NCI-H1417 (cell line): Measurements from ENCODE around the gene ZNF716.
"Not testable (repeated sequence)": the region's sequence is repeated elsewhere in the genome, so short reads cannot be mapped to it uniquely, and the experiment has no call there.

ENCODE experiments used
- DNase-seq, 3 experiments: peaks; one replicate each; lab custom pipeline; 2025; lab: John Stamatoyannopoulos, UW

The ZNF716 gene

GRCh38 chr7:57449904-57450303 lies at the start of gene ZNF716:
TSS of gene ZNF716 (plus strand) at chr7:57450177. CDS start at chr7:57450289, 112 bp downstream.
- no peak for DNase-seq

- DNase-seq = no peak
Observed at GRCh38 chr7:57400531-57401155, 49.3 kb upstream of the ZNF716 start.

GRCh38 chr7:57403051-57403450 lies 46.9 kb upstream of the ZNF716 start:
- not testable (repeated sequence) for DNase-seq

GRCh38 chr7:57403601-57404342 lies 46.2 kb upstream of the ZNF716 start:
- DNase-seq = peak in 1 of 3 experiments; percentile 17

- DNase-seq = peak in 1 of 3 experiments; percentile 7
Observed at GRCh38 chr7:57404343-57404966, 45.5 kb upstream of the ZNF716 start.

- DNase-seq = no peak
Observed at GRCh38 chr7:57404967-57405421, 45.0 kb upstream of the ZNF716 start.

- DNase-seq = no peak
Observed at GRCh38 chr7:57407125-57407524, 42.9 kb upstream of the ZNF716 start.

- no peak for DNase-seq
Observed at GRCh38 chr7:57412168-57412567, 37.8 kb upstream of the ZNF716 start.

- DNase-seq = no peak
Observed at GRCh38 chr7:57412618-57413017, 37.4 kb upstream of the ZNF716 start.

GRCh38 chr7:57413529-57414398 lies 36.2 kb upstream of the ZNF716 start:
- no peak for DNase-seq

GRCh38 chr7:57414415-57414814 lies 35.6 kb upstream of the ZNF716 start:
- DNase-seq = no peak

GRCh38 chr7:57414852-57415251 lies 35.1 kb upstream of the ZNF716 start:
- DNase-seq = no peak

GRCh38 chr7:57415326-57415725 lies 34.7 kb upstream of the ZNF716 start:
- no peak for DNase-seq

GRCh38 chr7:57415730-57416129 lies 34.2 kb upstream of the ZNF716 start:
- DNase-seq = no peak

GRCh38 chr7:57416601-57417358 lies 33.2 kb upstream of the ZNF716 start:
- DNase-seq = no peak

- no peak for DNase-seq
Observed at GRCh38 chr7:57417736-57418135, 32.2 kb upstream of the ZNF716 start.

GRCh38 chr7:57423768-57424167 lies 26.2 kb upstream of the ZNF716 start:
- DNase-seq = no peak

- DNase-seq = no peak
Observed at GRCh38 chr7:57424515-57425238, 25.3 kb upstream of the ZNF716 start.

GRCh38 chr7:57425239-57425944 lies 24.6 kb upstream of the ZNF716 start:
- no peak for DNase-seq
